Endothelial cell of umbilical vein (primary cell): ENCODE data around the gene CENPN. TPM values are rescaled to one million over a fixed set of nuclear protein-coding genes. Genes with fewer than 3 reads are reported as not detected.

ENCODE experiments used
- BruUV-seq: library from RNA; stranded (reverse); fragments of 400-500 nt; replicated peaks from 2 replicates; lab custom pipeline; 2021; lab: Mats Ljungman, UMichigan
- CTCF ChIA-PET: fragments of 300-600, 350-600 bp; sonication (Branson Sonifier 250); formaldehyde crosslinking; loops from one replicate; lab custom pipeline; 2021; ENCODE audit warnings: antibody characterized with exemption, inconsistent platforms; lab: Charles Lee
- POLR2A ChIA-PET: fragments of 300-600, 350-600 bp; sonication (Branson Sonifier 250); formaldehyde crosslinking; loops from one replicate; lab custom pipeline; 2021; ENCODE audit warnings: antibody characterized with exemption, inconsistent platforms; lab: Charles Lee
- DNase-seq: peaks from one replicate; pipeline ENCODE4 v3.0.0-alpha.2; 2011; ENCODE audit warnings: low read depth, low spot score
- FAIRE-seq: peaks from 2 replicates; lab custom pipeline; 2011; peaks lifted over from hg19 to GRCh38; lab: Jason Lieb, UNC
- H2AFZ ChIP-seq: 2 replicates; pipeline ENCODE4 v1.6.0; 2012; ENCODE audit warnings: low read depth, low read length, control low read depth, inconsistent platforms
- H3K27ac ChIP-seq: 2 replicates; pipeline ENCODE4 v1.5.1; 2011; ENCODE audit warnings: low read depth, mild to moderate bottlenecking, control low read depth, low read length, moderate library complexity; ENCODE audit not compliant: insufficient read depth
- H3K27me3 ChIP-seq, 2 experiments: 2 replicates each; pipeline versions ENCODE4 v1.6.0 to v1.6.1; 2011; ENCODE audit warnings: low read length in 2 of 2, mixed read lengths in 1 of 2; ENCODE audit not compliant: control insufficient read depth in 2 of 2, insufficient read depth in 2 of 2
- H3K36me3 ChIP-seq, 2 experiments: 2 replicates in 1 of 2; 3 replicates in 1 of 2; pipeline ENCODE4 v1.5.1; 2011; ENCODE audit warnings: low read length in 2 of 2, mild to moderate bottlenecking in 1 of 2, moderate library complexity in 1 of 2; ENCODE audit not compliant: control insufficient read depth in 2 of 2, insufficient read depth in 2 of 2; ENCODE audit errors: extremely low read depth in 1 of 2
- H3K4me1 ChIP-seq: 3 replicates; pipeline ENCODE4 v1.5.1; 2011; ENCODE audit warnings: mild to moderate bottlenecking, low read length; ENCODE audit not compliant: control insufficient read depth, insufficient read depth; ENCODE audit errors: extremely low read depth
- H3K4me2 ChIP-seq: 2 replicates; pipeline ENCODE4 v1.6.1; 2011; ENCODE audit warnings: low read length, control low read depth, mixed read lengths; ENCODE audit not compliant: insufficient read depth
- H3K4me3 ChIP-seq, 3 experiments: fragments of 200-600 bp in 1 of 3; sonication (generic), shearing (Covaris generic) in 1 of 3; replicated peaks in 1 of 3; 2 replicates each; pipeline ENCODE4 v1.5.1; 2011 to 2016; ENCODE audit warnings: control low read depth in 3 of 3, low read length in 3 of 3, mild to moderate bottlenecking in 2 of 3, inconsistent platforms in 1 of 3, low read depth in 1 of 3, moderate library complexity in 1 of 3; ENCODE audit not compliant: insufficient read depth in 1 of 3
- H3K79me2 ChIP-seq: 2 replicates; pipeline ENCODE4 v1.6.0; 2012; ENCODE audit warnings: low read length, inconsistent platforms; ENCODE audit not compliant: control insufficient read depth, insufficient read depth
- H3K9ac ChIP-seq: replicated peaks from 2 replicates; pipeline ENCODE3; 2011; ENCODE audit warnings: low read length, control low read depth; ENCODE audit not compliant: insufficient read depth; ENCODE audit errors: extremely low read depth
- H3K9me1 ChIP-seq: replicated peaks from 3 replicates; pipeline ENCODE4 v1.6.0; 2011; ENCODE audit warnings: mild to moderate bottlenecking, low read length; ENCODE audit not compliant: control insufficient read depth, insufficient read depth; ENCODE audit errors: extremely low read depth
- H3K9me3 ChIP-seq: replicated peaks from 2 replicates; pipeline ENCODE4 v1.5.1; 2012; ENCODE audit warnings: low read length, inconsistent platforms; ENCODE audit not compliant: control insufficient read depth, insufficient read depth
- H4K20me1 ChIP-seq: replicated peaks from 2 replicates; pipeline ENCODE3; 2011; ENCODE audit warnings: mild to moderate bottlenecking, low read length; ENCODE audit not compliant: control insufficient read depth, insufficient read depth; ENCODE audit errors: extremely low read depth
- CTCF ChIP-seq, 2 donors: IDR thresholded peaks; 1 replicate in 1 of 2; 2 replicates in 1 of 2; pipeline ENCODE4 v1.5.1; 2011; ENCODE audit warnings: low read length in 2 of 2, mild to moderate bottlenecking in 2 of 2, moderate library complexity in 2 of 2, control low read depth in 1 of 2, inconsistent platforms in 1 of 2, low read depth in 1 of 2; ENCODE audit not compliant: insufficient read depth in 1 of 2; ENCODE audit errors: extremely low read depth in 1 of 2
- EZH2 ChIP-seq: IDR thresholded peaks from 2 replicates; pipeline ENCODE4 v1.6.1; 2012; ENCODE audit warnings: borderline replicate concordance, low read depth, mild to moderate bottlenecking, moderate library complexity, low read length, inconsistent platforms; ENCODE audit not compliant: severe bottlenecking
- FOS ChIP-seq: IDR thresholded peaks from 2 replicates; pipeline ENCODE4 v1.6.1; 2011; ENCODE audit warnings: mild to moderate bottlenecking, low read length, moderate library complexity, borderline replicate concordance; ENCODE audit not compliant: insufficient read depth
- GATA2 ChIP-seq: IDR thresholded peaks from 2 replicates; pipeline ENCODE4 v1.7.0; 2011; ENCODE audit warnings: low read depth, mild to moderate bottlenecking, moderate library complexity, mixed read lengths, low read length; ENCODE audit not compliant: insufficient read length, insufficient read depth
- JUN ChIP-seq: IDR thresholded peaks from 2 replicates; pipeline ENCODE4 v1.6.1; 2011; ENCODE audit warnings: borderline replicate concordance, low read depth; ENCODE audit not compliant: insufficient read length, insufficient read depth
- MAX ChIP-seq: IDR thresholded peaks from 2 replicates; pipeline ENCODE4 v1.6.1; 2011; ENCODE audit not compliant: insufficient read depth, insufficient read length
- MYC ChIP-seq: IDR thresholded peaks from one replicate; pipeline ENCODE4 v1.6.1; 2011; ENCODE audit warnings: mild to moderate bottlenecking, low read depth, low read length
- POLR2A ChIP-seq: IDR thresholded peaks from 2 replicates; pipeline ENCODE4 v1.6.1; 2012; ENCODE audit warnings: low read depth, mild to moderate bottlenecking, control low read depth, low read length
- POLR2AphosphoS5 ChIP-seq: IDR thresholded peaks from 2 replicates; pipeline ENCODE4 v1.6.1; 2012; ENCODE audit warnings: low read depth, mild to moderate bottlenecking, control low read depth, low read length, moderate library complexity; ENCODE audit not compliant: insufficient read depth
- dilution Hi-C: fragments of 300-500 bp; cut with MboI; formaldehyde crosslinking; loops from one replicate; pipeline ENCODE4 v1.15.0; 2019; ENCODE audit warnings: low sequenced_read_pairs; ENCODE audit not compliant: extremely low pct_ligation_motif_present
- intact Hi-C: fragments of 100-400 bp; cut with micrococcal nuclease; formaldehyde crosslinking; loops from one replicate; pipeline ENCODE4 v1.10.0; 2022
- polyA plus RNA-seq, 4 experiments: library from polyadenylated mRNA; depleted of rRNA in 3 of 4; stranded (reverse) in 3 of 4; unstranded in 1 of 4; fragments of >200 nt; gene quantifications; 2 replicates each; pipeline versions ENCODE4 v1.2.1 to v1.2.3, GENCODE V29; 2011 to 2012; ENCODE audit warnings: missing spikeins in 1 of 4
- total RNA-seq: library from RNA; stranded (reverse); gene quantifications from 2 replicates; pipeline ENCODE4 v1.2.3, GENCODE V29; 2021

Gene CENPN
- total and polyA plus RNA-seq, 2 donors (not counting 3 experiments of a cell fraction or from before 2014, with no cell fraction given) = 17.6 to 52.4 TPM

- Histone ChIP-seq H2AFZ (no peak overlapping the region), H4K20me1 (no peaks in the 10 kb centered on the region), H3K9me1 (no peaks in the 10 kb centered on the region), H3K4me2 (no peak overlapping the region), H3K79me2 (no peaks in the 10 kb centered on the region), H3K4me1 (no peaks in the 10 kb centered on the region), H3K27me3 (no peaks in the 10 kb centered on the region), H3K4me3 (no peak overlapping the region), H3K27ac (no peak overlapping the region), H3K9ac (no peak overlapping the region), H3K9me3 (no peaks in the 10 kb centered on the region), H3K36me3 (no peaks in the 10 kb centered on the region)
- dilution Hi-C loops (no loop called here), intact Hi-C loops (no loop called here)
- ChIA-PET CTCF (interaction anchor here (0.6 to 0.9 kb wide), 2 partner anchors 12 to 17 kb away, joined by 3 read pairs; no protein-coding TSS in a partner anchor), POLR2A (no interaction called here)
- BruUV-seq = no TSS peak
- TF ChIP-seq MAX (no peak), POLR2AphosphoS5 (no peak), POLR2A (no peak), MYC (no peak), EZH2 (no peak), FOS (no peak), CTCF (IDR thresholded peaks at IDR 0.05; ENCODE audit: extremely low read depth in 1 of 2, insufficient read depth in 1 of 2, low read depth in 1 of 2, low read length in 2 of 2) (no peak), JUN (no peak), GATA2 (no peak)
- DNase-seq (no peak), FAIRE-seq (no peak)
Observed at GRCh38 chr16:81061871-81062608, 55.0 kb downstream of the CENPN start.
